ENCODE data around the gene CELF2.

DNA sequence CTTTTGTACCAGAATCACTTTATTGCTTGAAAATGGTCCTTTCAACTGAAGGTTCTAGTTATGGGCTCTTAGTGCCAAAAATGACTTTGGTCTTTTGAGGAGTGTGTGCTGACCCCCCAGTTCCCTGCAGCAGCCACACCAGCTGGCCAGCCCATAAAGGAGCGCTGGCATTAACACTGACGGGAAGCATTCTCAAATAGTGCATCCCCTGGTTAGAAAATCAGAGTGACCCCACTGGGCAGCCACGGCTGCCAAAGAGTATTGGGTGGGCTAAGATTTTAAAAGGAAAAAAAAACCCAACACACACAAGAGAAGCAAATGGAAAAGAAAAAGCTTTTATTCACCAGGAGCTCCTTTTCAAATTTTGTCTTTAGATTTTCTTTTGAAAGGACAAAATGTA lies 199.8 kb downstream of the CELF2 start:
- TF ChIP-seq POLR2AphosphoS5 (IDR thresholded peaks at IDR 0.05; ENCODE audit: low read depth, low read length) (no peak), SIN3A (IDR thresholded peaks at IDR 0.05; ENCODE audit: borderline replicate concordance, insufficient read depth, low read length) (no peak), TAF1 (IDR thresholded peaks at IDR 0.05; ENCODE audit: borderline replicate concordance, insufficient read depth, low read length) (no peak)
- TF ChIP-seq, protein P1, sequence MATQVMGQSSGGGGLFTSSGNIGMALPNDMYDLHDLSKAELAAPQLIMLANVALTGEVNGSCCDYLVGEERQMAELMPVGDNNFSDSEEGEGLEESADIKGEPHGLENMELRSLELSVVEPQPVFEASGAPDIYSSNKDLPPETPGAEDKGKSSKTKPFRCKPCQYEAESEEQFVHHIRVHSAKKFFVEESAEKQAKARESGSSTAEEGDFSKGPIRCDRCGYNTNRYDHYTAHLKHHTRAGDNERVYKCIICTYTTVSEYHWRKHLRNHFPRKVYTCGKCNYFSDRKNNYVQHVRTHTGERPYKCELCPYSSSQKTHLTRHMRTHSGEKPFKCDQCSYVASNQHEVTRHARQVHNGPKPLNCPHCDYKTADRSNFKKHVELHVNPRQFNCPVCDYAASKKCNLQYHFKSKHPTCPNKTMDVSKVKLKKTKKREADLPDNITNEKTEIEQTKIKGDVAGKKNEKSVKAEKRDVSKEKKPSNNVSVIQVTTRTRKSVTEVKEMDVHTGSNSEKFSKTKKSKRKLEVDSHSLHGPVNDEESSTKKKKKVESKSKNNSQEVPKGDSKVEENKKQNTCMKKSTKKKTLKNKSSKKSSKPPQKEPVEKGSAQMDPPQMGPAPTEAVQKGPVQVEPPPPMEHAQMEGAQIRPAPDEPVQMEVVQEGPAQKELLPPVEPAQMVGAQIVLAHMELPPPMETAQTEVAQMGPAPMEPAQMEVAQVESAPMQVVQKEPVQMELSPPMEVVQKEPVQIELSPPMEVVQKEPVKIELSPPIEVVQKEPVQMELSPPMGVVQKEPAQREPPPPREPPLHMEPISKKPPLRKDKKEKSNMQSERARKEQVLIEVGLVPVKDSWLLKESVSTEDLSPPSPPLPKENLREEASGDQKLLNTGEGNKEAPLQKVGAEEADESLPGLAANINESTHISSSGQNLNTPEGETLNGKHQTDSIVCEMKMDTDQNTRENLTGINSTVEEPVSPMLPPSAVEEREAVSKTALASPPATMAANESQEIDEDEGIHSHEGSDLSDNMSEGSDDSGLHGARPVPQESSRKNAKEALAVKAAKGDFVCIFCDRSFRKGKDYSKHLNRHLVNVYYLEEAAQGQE (IDR thresholded peaks at IDR 0.05; ENCODE audit: insufficient read depth in 1 of 2, low read depth in 2 of 2, low read length in 2 of 2): no peak

Data from PFSK-1 (cell line).